GM18868 (cell line): Measurements from ENCODE around the gene SNORC.

ENCODE experiments used
- ATAC-seq: cut with Tn5 transposase; IDR thresholded peaks from one replicate; pipeline ENCODE4 v1.9.1; 2021; ENCODE audit warnings: mild to moderate bottlenecking, moderate library complexity; ENCODE audit not compliant: unreplicated experiment

SNORC gene

DNA sequence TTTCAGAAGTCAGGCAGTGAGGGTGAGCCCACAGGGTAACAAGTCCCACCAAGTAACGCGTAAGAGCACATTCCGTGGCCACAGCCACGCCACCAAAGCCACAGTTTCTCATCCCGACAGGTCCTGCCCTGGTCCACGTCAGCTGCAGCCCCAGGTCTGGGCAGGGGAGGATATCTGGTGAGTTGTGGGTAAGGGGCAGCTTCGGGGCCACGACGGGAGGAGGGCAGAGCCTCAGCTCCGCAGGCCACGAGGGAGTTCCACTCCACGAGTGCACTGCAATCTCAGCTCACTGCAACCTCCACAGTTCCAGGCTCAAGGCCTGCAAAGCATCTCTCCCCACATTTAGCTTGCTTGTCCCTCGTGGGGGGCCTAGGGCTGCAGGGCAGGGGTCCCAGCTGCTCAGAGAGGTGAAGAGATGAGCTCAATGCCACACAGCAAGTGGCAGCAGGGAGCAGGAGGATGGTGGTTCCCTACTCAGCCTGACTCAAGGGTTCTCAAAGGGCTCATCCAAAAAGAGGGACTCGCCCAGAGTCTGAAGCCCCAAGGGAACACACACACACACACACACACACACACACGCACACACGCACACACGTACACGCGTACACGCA is 12.5 kb downstream of the SNORC start:
- no peak for ATAC-seq

DNA sequence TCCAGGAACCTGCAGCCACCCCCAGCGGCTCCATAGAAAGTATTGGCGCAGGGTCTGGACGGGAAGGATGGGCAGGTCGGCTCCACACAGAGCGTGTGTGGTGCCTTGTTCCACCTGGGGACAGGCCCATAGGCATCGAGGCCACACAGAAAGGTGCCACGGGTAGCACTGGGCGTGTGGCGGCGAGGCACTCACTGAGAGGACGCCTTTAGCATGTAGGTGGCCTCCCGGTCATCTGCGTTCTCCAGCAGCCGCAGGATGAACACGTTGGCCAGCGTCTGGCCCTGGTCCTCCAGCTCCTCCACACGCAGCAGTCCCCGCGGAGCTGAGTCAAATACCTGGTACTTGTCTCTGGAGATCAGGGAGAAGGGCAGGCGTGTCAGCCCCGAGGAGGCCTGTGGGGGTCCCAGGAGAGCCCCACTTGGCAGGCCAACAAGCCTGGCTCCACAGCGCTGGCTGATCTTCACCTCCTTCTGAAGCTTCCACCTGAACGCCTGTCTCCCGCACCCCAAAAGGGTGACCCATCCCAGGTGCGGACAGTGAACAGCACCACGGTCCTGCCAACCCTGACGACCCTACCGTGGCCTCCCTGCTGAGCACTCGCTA is 13.2 kb downstream of the SNORC start:
- no peak for ATAC-seq

- ATAC-seq, result no peak
Measured at GRCh38 chr2:232884001-232884421, 13.9 kb downstream of the SNORC start.

DNA sequence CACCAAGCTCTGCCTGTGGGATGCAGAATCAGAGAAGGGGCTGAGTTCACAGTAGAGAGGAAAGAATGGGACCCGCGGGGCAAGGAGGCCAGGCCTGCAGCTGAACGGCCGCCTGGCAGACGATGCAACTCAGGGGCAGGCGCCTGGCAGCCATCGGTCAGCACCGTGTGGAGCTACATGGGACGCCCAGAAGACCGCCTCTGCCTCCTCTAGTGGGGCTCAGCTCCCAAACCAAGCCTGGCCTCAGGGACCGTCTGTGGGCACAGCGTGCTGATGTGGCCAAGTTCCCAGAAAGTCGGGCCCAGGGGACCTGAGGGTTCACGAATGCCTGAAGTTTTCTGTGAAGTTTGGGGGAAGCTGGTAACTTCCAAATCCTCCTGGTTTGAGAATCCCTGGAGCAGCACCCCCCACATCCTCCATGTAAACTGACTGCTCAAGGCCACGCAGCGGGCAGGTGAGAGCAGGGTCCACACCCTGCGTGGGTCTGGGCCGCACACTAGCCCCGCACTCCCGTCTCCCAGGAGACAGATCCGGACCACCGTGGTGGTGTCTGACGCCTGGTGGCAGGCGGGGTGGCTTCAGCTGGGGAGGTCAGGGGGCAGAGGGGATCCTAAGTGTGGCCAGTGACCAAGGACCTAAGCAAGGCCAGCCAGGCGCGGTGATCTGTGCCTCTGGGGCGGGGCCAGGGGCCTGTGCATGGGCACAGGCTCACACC is 14.6 kb downstream of the SNORC start:
- ATAC-seq, result no peak

- no peak for ATAC-seq
Measured at GRCh38 chr2:232885264-232885961, 15.3 kb downstream of the SNORC start.

DNA sequence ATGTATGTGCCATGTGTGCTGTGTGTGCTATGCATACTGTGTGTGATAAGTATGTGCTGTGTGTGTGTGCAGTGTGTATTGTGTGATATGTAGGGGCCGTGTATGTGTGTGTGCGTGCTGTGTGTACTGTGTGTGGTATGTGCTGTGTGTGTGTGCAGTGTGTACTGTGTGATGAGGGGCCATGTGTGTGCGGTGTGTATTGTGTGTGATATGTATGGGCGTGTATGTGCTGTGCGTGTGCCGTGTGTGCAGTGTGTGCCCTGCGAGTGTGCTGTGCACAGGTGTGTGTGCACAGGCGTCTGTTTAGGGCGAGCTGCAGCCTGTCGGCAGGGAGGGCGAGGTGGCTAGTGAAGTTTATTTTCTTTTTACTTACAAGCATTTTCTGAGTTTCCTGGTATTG is 16.1 kb downstream of the SNORC start:
- ATAC-seq, result no peak

DNA sequence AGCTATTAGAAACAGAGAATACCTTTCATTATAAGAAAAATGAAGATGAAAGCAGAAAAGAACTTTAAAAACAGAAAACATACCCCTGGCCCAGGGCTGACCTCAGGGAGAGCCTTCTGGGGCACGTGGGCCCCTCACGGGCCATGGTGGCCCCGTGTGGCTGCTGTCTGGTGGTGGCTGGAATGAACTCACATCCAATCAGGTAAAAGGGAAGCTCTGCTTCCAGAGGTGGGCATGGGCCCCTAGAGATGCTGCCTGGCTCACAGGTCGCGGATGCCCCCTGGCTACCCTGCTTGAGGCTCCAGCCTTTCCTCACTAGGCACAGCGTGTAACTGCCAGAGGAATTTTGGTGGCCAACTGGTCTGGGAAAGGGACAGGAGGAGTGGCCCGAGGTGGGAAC is 16.6 kb downstream of the SNORC start:
- no peak for ATAC-seq

DNA sequence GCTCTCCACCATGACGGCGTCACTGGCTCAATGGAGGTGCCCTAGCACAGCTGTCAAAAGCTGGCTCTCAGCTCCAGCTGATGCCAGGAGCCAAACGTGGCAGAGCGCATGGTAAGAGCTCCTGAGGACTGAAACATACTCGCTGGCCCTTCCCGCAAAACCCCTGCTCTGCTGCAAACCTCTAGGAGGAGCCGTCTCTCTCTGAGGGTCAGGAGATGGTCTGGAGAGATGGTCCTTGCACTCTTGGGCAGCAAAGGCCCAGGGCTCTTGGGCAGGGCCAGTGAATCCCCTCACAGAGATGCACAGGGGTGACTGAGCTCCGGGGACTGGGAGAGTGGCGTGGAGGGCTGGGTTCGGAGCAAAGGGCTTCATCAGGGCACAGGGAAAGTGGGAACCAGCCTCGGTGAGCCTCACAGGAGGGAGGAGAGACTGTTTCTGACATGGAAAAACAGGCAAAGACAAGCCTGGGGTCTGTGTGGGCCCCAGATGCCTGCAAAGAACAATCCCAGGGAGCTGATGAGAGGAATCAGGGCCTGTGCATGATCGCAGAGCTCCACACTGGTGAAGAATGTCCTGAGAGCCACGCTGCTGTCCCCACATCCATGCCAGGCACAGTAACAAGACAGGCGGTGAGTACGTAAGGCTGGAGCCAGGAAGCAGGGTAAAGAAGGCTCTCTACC is 17.2 kb downstream of the SNORC start:
- no peak for ATAC-seq

DNA sequence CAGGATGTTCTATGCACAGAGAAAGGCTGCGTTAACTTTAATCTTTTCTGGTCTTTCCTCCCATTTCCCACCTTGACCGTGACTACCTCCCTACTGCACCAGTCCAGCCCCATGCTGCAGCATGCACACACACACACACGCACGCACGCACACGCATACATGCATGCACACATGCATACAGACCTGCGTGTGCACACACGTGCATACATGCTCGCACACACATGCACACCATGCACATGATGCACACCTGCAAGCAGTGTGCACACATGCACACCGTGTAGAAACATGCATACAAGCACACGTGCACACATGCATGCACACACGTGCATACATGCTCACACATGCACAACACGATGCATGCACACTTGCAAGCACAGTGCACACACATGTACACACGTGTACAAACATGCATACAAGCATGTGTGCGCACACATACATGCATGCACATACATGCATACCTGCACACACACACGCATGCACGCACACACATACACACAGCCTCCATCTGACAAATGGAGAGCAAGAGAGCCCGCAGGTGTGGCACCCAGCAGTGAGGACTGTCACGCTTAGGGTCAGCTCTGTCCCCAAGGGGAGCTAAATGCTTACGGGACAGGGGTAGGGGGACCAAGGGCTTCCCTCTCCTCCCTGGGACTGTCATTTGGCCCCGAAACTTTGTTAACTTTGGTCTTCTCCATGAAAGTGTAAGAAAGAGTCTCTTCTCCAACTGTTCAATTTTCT is 18.2 kb downstream of the SNORC start:
- ATAC-seq, result no peak

DNA sequence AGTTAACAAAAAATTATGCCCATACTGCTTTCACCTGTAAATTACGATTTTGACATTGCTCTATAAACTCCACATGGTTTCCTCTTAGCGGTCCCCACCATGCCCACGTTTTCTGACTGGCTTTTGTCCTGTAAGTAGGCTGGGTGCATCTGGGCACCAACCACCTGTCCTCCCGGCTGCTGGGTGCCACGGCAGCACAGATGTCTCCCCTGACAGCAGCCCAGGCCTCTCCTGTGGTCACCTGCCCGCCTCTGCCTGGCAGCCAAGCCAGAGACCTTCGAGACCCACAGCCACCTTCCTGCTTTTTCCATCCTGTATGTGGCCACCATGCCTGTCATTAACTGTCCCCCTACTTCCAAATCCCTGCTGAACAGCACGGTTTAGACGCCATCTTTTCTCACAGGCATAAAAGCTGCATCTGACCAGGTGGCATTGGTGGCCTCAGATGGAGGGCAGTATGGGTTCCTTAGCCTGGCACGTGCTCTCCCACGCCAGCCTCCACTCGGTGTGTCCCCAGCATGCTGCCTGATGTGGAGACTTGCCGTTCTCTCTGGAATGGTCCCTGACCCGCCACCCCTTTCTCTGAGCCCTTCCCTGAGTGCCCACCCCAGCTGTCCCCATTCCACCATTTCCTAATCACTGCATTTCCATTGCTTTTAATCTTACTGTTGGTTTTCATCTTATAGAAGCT is 18.9 kb downstream of the SNORC start:
- no peak for ATAC-seq

GRCh38 chr2:232889876-232890401 is 19.9 kb downstream of the SNORC start:
- ATAC-seq, result no peak

DNA sequence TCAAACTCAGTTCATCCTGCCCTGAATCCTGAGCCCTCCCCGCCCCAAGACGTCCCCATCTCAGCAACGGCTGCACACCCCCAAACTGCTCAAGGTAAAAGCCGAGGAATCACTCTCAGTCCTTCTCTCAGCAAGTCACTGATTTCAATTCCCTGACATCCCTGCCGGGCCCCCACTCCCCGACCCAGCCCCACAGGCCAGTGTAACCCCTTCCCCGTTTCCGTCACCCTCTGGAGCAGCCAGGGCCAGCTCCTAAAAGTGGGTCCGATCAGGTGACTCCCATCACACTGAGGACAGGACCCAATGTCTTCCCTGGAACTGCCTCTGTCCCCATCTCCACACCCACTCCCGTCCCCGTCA is 20.5 kb downstream of the SNORC start:
- no peak for ATAC-seq

- no peak for ATAC-seq
Measured at GRCh38 chr2:232890896-232891601, 21.0 kb downstream of the SNORC start.

DNA sequence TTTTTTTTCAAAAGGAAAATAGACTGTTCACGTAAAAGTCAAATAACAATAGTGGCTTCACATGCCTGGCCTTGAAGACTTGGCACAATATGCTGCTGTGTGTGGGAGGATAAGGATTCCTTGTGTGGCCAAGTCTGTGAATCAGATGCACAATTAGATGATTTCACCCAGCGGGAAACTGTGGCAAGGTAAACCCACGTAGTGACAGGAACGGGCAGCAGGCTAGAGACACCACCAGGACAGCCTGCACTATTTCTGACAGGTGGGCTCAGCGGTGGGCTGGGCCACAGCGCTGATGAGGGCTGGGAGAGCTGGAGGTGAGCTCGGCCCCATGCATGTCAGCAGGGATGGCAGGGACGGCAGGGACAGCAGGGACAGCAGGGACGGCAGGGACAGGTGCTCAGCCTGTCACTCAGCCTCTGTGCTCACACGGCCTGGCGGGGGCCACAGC is 21.6 kb downstream of the SNORC start:
- no peak for ATAC-seq

DNA sequence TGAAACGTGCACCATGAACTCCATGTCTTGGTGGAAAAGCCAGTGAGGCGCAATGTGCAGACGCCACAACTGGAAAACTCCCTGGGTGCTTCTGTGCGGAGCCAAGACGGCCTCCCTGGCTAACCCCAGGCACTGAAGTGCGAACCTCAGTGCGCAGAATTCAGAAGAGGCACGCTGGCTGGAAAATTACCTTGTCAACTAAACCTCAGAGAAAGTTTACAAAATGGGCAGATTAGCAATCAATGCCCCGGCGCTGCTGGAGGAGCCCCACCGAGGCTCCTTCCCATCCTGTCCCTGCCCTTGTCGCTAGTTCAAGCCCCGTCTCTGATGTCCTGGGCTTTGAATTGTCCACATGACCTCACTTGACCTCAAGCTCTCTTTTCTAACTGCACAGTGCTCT is 22.2 kb downstream of the SNORC start:
- ATAC-seq, result no peak

GRCh38 chr2:232892843-232893242 is 22.8 kb downstream of the SNORC start:
- no peak for ATAC-seq

DNA sequence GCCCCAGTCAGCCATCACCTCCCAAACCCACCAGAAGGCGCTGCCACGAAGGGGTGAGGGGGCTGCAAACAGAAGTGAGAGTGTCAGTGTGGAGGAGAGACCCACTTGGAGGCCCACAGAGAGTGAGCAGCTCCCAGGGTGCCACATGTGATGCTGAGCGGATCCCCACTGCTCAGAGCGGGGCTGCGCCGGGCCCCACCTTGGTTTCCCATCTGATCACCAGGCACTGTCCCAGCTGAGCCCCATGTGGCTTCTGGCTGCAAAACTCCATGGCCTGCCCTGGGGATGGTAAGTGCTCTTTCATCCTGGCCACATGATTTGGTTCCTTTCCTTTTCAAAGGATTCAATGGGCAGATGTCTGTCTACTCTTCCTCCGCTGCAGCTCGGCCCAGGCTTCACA is 23.8 kb downstream of the SNORC start:
- no peak for ATAC-seq

DNA sequence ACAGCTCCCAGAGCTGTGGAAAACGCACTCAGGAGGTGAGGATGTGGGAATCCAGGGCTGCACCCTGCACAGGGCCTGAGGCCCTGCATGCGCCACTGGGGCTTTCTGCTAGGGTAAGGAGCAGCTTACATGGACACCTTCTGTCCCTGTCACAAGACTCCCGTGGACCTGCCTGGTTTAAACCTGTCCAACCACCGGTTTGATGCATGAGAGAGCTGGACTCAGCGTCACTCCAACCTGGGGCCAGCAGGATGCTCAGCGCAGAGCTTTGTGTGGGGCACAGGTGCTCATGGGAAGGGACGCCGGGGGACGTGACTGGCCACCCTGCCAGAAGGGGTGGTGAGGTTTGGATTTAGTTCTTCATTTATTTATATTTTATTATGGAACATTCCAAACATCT is 24.2 kb downstream of the SNORC start:
- no peak for ATAC-seq

- ATAC-seq, result no peak
Measured at GRCh38 chr2:232894746-232895145, 24.7 kb downstream of the SNORC start.
